Uterus (tissue), 4 donors: ENCODE results near the gene DERL3. TPM values are rescaled to one million over a fixed set of nuclear protein-coding genes. Genes with fewer than 3 reads are reported as not detected.

Source experiments
- DNase-seq, 2 donors: peaks; one replicate each; pipeline ENCODE4 v3.0.0-alpha.2; 2019 to 2020
- H3K27ac ChIP-seq, 2 donors: fragments of 200-600 bp; sonication (generic); 1 replicate in 1 of 2; 2 replicates in 1 of 2; pipeline ENCODE4 v1.5.1; 2016 to 2018
- H3K27me3 ChIP-seq, 2 donors: fragments of 200-600 bp; sonication (generic); one replicate each; pipeline ENCODE4 v1.5.1; 2018 to 2019; ENCODE audit warnings: control low read depth in 1 of 2
- H3K36me3 ChIP-seq, 2 donors: fragments of 200-600 bp; sonication (generic); one replicate each; pipeline ENCODE4 v1.5.1; 2019; ENCODE audit warnings: control low read depth in 1 of 2
- H3K4me1 ChIP-seq, 2 donors: fragments of 200-600 bp; sonication (generic); one replicate each; pipeline ENCODE4 v1.5.1; 2018 to 2019; ENCODE audit warnings: control low read depth in 1 of 2
- H3K4me3 ChIP-seq, 2 donors: fragments of 200-600 bp; sonication (generic); 1 replicate in 1 of 2; 2 replicates in 1 of 2; pipeline ENCODE4 v1.5.1; 2018 to 2019; ENCODE audit warnings: mild to moderate bottlenecking in 1 of 2
- H3K9me3 ChIP-seq, 2 donors: fragments of 200-600 bp; sonication (generic); one replicate each; pipeline ENCODE4 v1.5.1; 2019; ENCODE audit warnings: control low read depth in 1 of 2
- CTCF ChIP-seq, 4 experiments: fragments of 200-600 bp in 2 of 4; fragments of 450-650 bp in 2 of 4; sonication (generic) in 2 of 4; IDR thresholded peaks; one replicate each; pipeline ENCODE4 v1.5.1; 2016 to 2019; ENCODE audit warnings: antibody characterized with exemption in 4 of 4, mild to moderate bottlenecking in 2 of 4, moderate library complexity in 1 of 4
- POLR2A ChIP-seq, 2 donors: fragments of 450-650 bp; IDR thresholded peaks; one replicate each; pipeline ENCODE4 v1.6.1; 2016; ENCODE audit warnings: antibody characterized with exemption in 2 of 2, mild to moderate bottlenecking in 1 of 2, moderate library complexity in 1 of 2
- intact Hi-C: fragments of 100-400 bp; cut with DNase I; formaldehyde crosslinking; loops from one replicate; pipeline ENCODE4 v1.15.1; 2023; ENCODE audit warnings: low total_unique reads
- total RNA-seq, 4 donors: library from RNA; depleted of rRNA in 3 of 4; stranded (reverse); fragments of >200 nt in 3 of 4; gene quantifications; one replicate each; pipeline versions ENCODE4 v1.1.0 to v1.2.4, GENCODE V29; 2014 to 2023
- donor health status: DM: yes; HTN: yes; CAD: no.

The DERL3 gene
- total RNA-seq, 4 donors from 2014 or later = 0.95 to 1.2 TPM; not detected in 2

GRCh38 chr22:23800297-23801237 lies 38.2 kb downstream of the DERL3 start:
- Histone ChIP-seq H3K4me1 (no peaks in the 10 kb centered on the region), H3K27me3 (no peaks in the 10 kb centered on the region), H3K27ac (no peak overlapping the region), H3K9me3 (no peaks in the 10 kb centered on the region), H3K4me3 (no peak overlapping the region), H3K36me3 (no peaks in the 10 kb centered on the region)
- no peak for DNase-seq
- TF ChIP-seq POLR2A (IDR thresholded peaks at IDR 0.05) = no peak
- no peak for TF ChIP-seq CTCF (IDR thresholded peaks at IDR 0.05)
- intact Hi-C loops = no loop called here

- no peaks in the 10 kb centered on the region for H3K27me3 ChIP-seq
- DNase-seq = no peak
- H3K4me1 ChIP-seq = peaks cover 0 to 9% of the 10 kb centered on the region in 2 donors
- no peaks in the 10 kb centered on the region for H3K36me3 ChIP-seq
- intact Hi-C loops = no loop called here
- H3K27ac ChIP-seq = no peak overlapping the region
- no peak overlapping the region for H3K4me3 ChIP-seq
- TF ChIP-seq POLR2A (IDR thresholded peaks at IDR 0.05) (no peak), CTCF (IDR thresholded peaks at IDR 0.05) (no peak)
- H3K9me3 ChIP-seq = no peaks in the 10 kb centered on the region
These were observed 42.3 kb downstream of the DERL3 start for GRCh38 chr22:23796461-23796860.

- intact Hi-C loops = no loop called here
- Histone ChIP-seq H3K27me3 (no peaks in the 10 kb centered on the region), H3K27ac (no peak overlapping the region), H3K9me3 (no peaks in the 10 kb centered on the region), H3K4me3 (no peak overlapping the region), H3K4me1 (peaks cover 14 to 16% of the 10 kb centered on the region in 2 donors), H3K36me3 (no peaks in the 10 kb centered on the region)
- no peak for DNase-seq
- no peak for TF ChIP-seq CTCF (IDR thresholded peaks at IDR 0.05)
- no peak for TF ChIP-seq POLR2A (IDR thresholded peaks at IDR 0.05)
These were observed 45.5 kb downstream of the DERL3 start for GRCh38 chr22:23793326-23793725.

- H3K36me3 ChIP-seq = no peaks in the 10 kb centered on the region
- H3K27me3 ChIP-seq = no peaks in the 10 kb centered on the region
- H3K4me3 ChIP-seq = no peak overlapping the region
- intact Hi-C loops = no loop called here
- no peak for DNase-seq
- no peaks in the 10 kb centered on the region for H3K9me3 ChIP-seq
- H3K27ac ChIP-seq = peak overlapping the region; percentile 74 to 79
- TF ChIP-seq CTCF (IDR thresholded peaks at IDR 0.05) = no peak
- no peak for TF ChIP-seq POLR2A (IDR thresholded peaks at IDR 0.05)
- peaks cover 16 to 17% of the 10 kb centered on the region in 2 donors for H3K4me1 ChIP-seq
These were observed 46.8 kb downstream of the DERL3 start for GRCh38 chr22:23791738-23792645.
